ENCODE data around the gene GRAMD1A.

GRAMD1A gene

DNA sequence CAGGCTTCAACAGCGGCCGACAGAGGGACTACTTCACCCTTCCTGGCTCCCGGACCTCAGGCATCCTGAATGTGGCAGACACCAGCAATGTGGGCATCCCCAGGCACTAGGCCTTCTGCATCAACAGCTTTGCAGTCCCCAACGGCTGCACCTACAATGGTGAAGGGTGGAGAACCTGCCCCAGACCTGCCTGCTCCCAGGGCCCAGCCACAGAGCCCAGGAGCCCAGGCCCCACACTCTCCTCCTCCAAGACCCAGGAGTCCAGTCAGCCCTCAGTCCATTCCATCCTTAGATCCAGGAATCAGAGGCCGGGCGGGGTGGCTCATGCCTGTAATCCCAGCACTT is 75.9 kb downstream of the GRAMD1A start:
- no peak for DNase-seq

Data from fibroblast of skin of scalp (primary cell).